PC-9 (cell line): ENCODE measurements around the gene GPR153. TPM values are rescaled to one million over a fixed set of nuclear protein-coding genes. Genes with fewer than 3 reads are reported as not detected.

ENCODE experiments used
- BruUV-seq: library from RNA; stranded (reverse); fragments of 400-500 nt; replicated peaks from 2 replicates; lab custom pipeline; 2021; lab: Mats Ljungman, UMichigan
- CTCF ChIA-PET: fragments of 300-600 bp; sonication (Branson Sonifier 250); formaldehyde crosslinking; loops from one replicate; lab custom pipeline; 2022; ENCODE audit warnings: antibody characterized with exemption; lab: Charles Lee
- POLR2A ChIA-PET: fragments of 300-600 bp; sonication (Branson Sonifier 250); formaldehyde crosslinking; loops from one replicate; lab custom pipeline; 2022; ENCODE audit warnings: antibody characterized with exemption; ENCODE audit not compliant: unreplicated experiment; lab: Charles Lee
- DNase-seq, 2 experiments: peaks; one replicate each; pipeline versions ENCODE4 v3.0.0 to v3.0.0-alpha.2; 2015 to 2022; ENCODE audit warnings: mixed read lengths in 1 of 2
- H2AFZ ChIP-seq: fragments of 200-600 bp; sonication (generic); 2 replicates; pipeline ENCODE4 v1.8.1; 2017; ENCODE audit warnings: antibody characterized with exemption
- H3F3A ChIP-seq: fragments of 200-600 bp; sonication (generic); 2 replicates; pipeline ENCODE4 v1.8.1; 2017; ENCODE audit warnings: antibody characterized with exemption, mild to moderate bottlenecking, low read depth; ENCODE audit not compliant: insufficient read depth
- H3K27ac ChIP-seq: fragments of 200-600 bp; sonication (generic); 2 replicates; pipeline ENCODE4 v1.6.1; 2016; ENCODE audit warnings: mixed run types
- H3K27me3 ChIP-seq: fragments of 200-600 bp; sonication (generic); 2 replicates; pipeline ENCODE4 v1.6.1; 2016; ENCODE audit warnings: low read depth, mixed run types; ENCODE audit not compliant: insufficient read depth
- H3K36me3 ChIP-seq: fragments of 200-600 bp; sonication (generic); 2 replicates; pipeline ENCODE4 v1.6.1; 2016; ENCODE audit warnings: low read depth, mixed run types
- H3K4me1 ChIP-seq: fragments of 200-600 bp; sonication (generic); replicated peaks from 2 replicates; pipeline ENCODE4 v1.6.1; 2016; ENCODE audit warnings: mixed run types; ENCODE audit not compliant: insufficient read depth
- H3K4me2 ChIP-seq: fragments of 200-600 bp; sonication (generic); 2 replicates; pipeline ENCODE4 v1.6.1; 2017; ENCODE audit warnings: mixed run types
- H3K4me3 ChIP-seq: fragments of 200-600 bp; sonication (generic); 2 replicates; pipeline ENCODE4 v1.6.1; 2016; ENCODE audit warnings: mixed run types
- H3K79me2 ChIP-seq: fragments of 200-600 bp; sonication (generic); 2 replicates; pipeline ENCODE4 v1.6.1; 2017; ENCODE audit warnings: low read depth, mixed run types
- H3K9me2 ChIP-seq: fragments of 200-600 bp; sonication (generic); 2 replicates; pipeline ENCODE4 v1.8.1; 2017; ENCODE audit warnings: mild to moderate bottlenecking; ENCODE audit not compliant: insufficient read depth
- H3K9me3 ChIP-seq: fragments of 200-600 bp; sonication (generic); 2 replicates; pipeline ENCODE4 v1.8.1; 2016; ENCODE audit warnings: low read depth; ENCODE audit not compliant: insufficient read depth
- H4K20me1 ChIP-seq: fragments of 200-600 bp; sonication (generic); 2 replicates; pipeline ENCODE4 v1.8.1; 2017; ENCODE audit not compliant: insufficient read depth
- EZH2 ChIP-seq: fragments of 200-600 bp; sonication (generic); IDR thresholded peaks from 2 replicates; pipeline ENCODE4 v1.8.0; 2017; ENCODE audit warnings: antibody characterized with exemption, low read depth
- intact Hi-C: fragments of 100-400 bp; cut with micrococcal nuclease; formaldehyde crosslinking; loops from one replicate; pipeline ENCODE4 v1.10.0; 2022; ENCODE audit not compliant: unreplicated experiment
- total RNA-seq: library from RNA; stranded (reverse); gene quantifications from 2 replicates; pipeline ENCODE4 v1.2.3, GENCODE V29; 2021
- TF ChIP-seq, protein P1 (sequence below): fragments of 200-600 bp; sonication (generic); conservative IDR thresholded peaks from 2 replicates; pipeline ENCODE4 v1.6.1; 2017; ENCODE audit warnings: mixed run types, antibody characterized with exemption, mild to moderate bottlenecking, moderate library complexity

GPR153 gene
- total RNA-seq, 1 experiment from 2014 or later: 8.0 TPM

DNA sequence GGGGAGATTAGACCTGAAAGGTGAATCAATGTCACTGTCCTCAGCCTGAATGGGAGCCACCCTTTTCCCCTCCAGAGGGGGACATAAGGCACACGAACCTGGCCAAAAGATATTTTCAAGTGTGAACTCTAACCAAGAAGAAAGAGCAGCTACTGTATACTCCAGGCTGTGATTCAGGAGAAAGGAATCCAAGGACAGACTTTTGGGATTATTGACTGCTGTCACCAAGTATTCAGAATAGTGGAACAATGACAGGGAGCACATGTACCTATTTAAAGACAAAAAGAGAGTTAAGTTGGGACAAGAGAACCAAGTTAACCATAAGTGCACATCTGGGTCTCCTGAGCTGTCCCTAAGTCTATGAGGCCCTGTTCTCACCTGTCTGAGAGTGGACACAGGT is 27.5 kb downstream of the GPR153 start:
- H2AFZ ChIP-seq: no peak overlapping the region
- peaks cover 25% of the 10 kb centered on the region for H3K79me2 ChIP-seq
- intact Hi-C loops: loop anchor here (10.0 kb wide), 1 partner anchor 49 kb away; the partner anchor contains the start of gene CHD5
- no peaks in the 10 kb centered on the region for H3K9me2 ChIP-seq
- H3K9me3 ChIP-seq: no peaks in the 10 kb centered on the region
- H3K27me3 ChIP-seq: no peaks in the 10 kb centered on the region
- ChIA-PET POLR2A (interaction anchor here (0.7 kb wide), 1 partner anchor 124 kb away, joined by 3 read pairs; no protein-coding TSS in a partner anchor), CTCF (interaction anchor here (0.5 kb wide), 1 partner anchor 207 kb away, joined by 4 read pairs; no protein-coding TSS in a partner anchor)
- H3K4me1 ChIP-seq: peaks cover 8% of the 10 kb centered on the region
- H3K27ac ChIP-seq: no peak overlapping the region
- H3K4me3 ChIP-seq: no peak overlapping the region
- H4K20me1 ChIP-seq: no peaks in the 10 kb centered on the region
- no peaks in the 10 kb centered on the region for H3K36me3 ChIP-seq
- peaks cover 15% of the 10 kb centered on the region; the same call in 1 of the 2 replicates for H3F3A ChIP-seq
- no TSS peak for BruUV-seq
- no peak for DNase-seq
- H3K4me2 ChIP-seq: no peak overlapping the region
- no peak for TF ChIP-seq EZH2
- TF ChIP-seq, protein P1, sequence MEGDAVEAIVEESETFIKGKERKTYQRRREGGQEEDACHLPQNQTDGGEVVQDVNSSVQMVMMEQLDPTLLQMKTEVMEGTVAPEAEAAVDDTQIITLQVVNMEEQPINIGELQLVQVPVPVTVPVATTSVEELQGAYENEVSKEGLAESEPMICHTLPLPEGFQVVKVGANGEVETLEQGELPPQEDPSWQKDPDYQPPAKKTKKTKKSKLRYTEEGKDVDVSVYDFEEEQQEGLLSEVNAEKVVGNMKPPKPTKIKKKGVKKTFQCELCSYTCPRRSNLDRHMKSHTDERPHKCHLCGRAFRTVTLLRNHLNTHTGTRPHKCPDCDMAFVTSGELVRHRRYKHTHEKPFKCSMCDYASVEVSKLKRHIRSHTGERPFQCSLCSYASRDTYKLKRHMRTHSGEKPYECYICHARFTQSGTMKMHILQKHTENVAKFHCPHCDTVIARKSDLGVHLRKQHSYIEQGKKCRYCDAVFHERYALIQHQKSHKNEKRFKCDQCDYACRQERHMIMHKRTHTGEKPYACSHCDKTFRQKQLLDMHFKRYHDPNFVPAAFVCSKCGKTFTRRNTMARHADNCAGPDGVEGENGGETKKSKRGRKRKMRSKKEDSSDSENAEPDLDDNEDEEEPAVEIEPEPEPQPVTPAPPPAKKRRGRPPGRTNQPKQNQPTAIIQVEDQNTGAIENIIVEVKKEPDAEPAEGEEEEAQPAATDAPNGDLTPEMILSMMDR: no peak

DNA sequence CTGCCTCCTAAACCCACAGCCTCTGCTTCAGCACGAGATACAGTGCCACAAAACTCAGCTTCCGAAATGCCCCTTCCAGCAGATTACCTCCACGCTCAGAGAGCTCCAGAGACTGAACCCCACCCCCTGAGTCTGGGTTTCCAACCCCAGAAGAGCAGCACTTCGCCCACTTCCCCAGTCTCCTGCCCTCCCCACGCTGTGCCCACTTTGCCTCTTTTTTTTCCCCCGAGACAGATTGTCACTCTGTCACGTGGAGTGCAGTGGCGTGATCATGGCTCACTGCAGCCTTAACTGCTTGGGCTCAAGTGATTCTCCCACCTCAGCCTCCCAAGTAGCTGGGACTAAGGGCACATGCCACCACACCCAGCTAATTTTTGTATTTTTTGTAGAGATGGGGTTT is 35.2 kb downstream of the GPR153 start:
- no peak overlapping the region for H2AFZ ChIP-seq
- H3K9me3 ChIP-seq: no peaks in the 10 kb centered on the region
- no peaks in the 10 kb centered on the region for H3K27me3 ChIP-seq
- H3K4me1 ChIP-seq: peaks cover 36% of the 10 kb centered on the region
- no peaks in the 10 kb centered on the region for H3K79me2 ChIP-seq
- no peaks in the 10 kb centered on the region; the same call in 1 of the 2 replicates for H4K20me1 ChIP-seq
- BruUV-seq: no TSS peak
- peaks cover 20% of the 10 kb centered on the region for H3F3A ChIP-seq
- DNase-seq: no peak
- no peak overlapping the region for H3K4me2 ChIP-seq
- H3K9me2 ChIP-seq: no peaks in the 10 kb centered on the region
- no peak overlapping the region for H3K4me3 ChIP-seq
- ChIA-PET CTCF (interaction anchor here (0.6 to 0.8 kb wide), 2 partner anchors 21 to 22 kb away, joined by 3 to 7 read pairs; no protein-coding TSS in a partner anchor), POLR2A (no interaction called here)
- intact Hi-C loops: loop anchor here (1.0 to 10.0 kb wide), 2 partner anchors 9 to 389 kb away; partner anchors contain the start of gene PHF13
- no peak overlapping the region for H3K27ac ChIP-seq
- TF ChIP-seq, protein P1: no peak
- no peak for TF ChIP-seq EZH2
- no peaks in the 10 kb centered on the region for H3K36me3 ChIP-seq

DNA sequence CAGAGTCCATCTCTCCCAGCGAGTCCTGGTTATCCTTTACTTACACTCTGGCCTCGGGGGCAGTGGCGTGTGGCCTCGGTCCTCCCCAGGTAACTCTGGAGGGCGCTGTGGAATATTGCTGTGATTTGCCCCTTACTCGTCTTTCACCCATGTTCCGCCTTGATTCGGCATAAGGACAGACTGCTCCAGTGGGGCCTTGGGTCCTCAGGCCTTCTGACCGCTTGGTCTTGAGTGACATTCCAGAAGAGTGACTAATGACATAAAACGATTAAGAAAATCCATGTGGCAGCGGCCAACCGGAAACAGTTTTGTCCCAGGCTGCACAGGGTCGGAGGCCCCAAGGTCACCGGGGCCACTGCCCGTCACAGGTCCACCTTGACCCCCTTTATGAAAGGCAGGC is 36.2 kb downstream of the GPR153 start:
- no peaks in the 10 kb centered on the region for H3K9me2 ChIP-seq
- H3K4me1 ChIP-seq: peaks cover 44% of the 10 kb centered on the region
- H3K4me2 ChIP-seq: no peak overlapping the region
- peak; percentile 40 to 54 for DNase-seq
- no peaks in the 10 kb centered on the region for H3K9me3 ChIP-seq
- peaks cover 27% of the 10 kb centered on the region for H3F3A ChIP-seq
- TF ChIP-seq EZH2: no peak
- TF ChIP-seq, protein P1: no peak
- intact Hi-C loops: loop anchor here (10.0 kb wide), 1 partner anchor 390 kb away; the partner anchor contains the start of gene PHF13
- H4K20me1 ChIP-seq: no peaks in the 10 kb centered on the region; the same call in 1 of the 2 replicates
- no peaks in the 10 kb centered on the region for H3K27me3 ChIP-seq
- H3K4me3 ChIP-seq: no peak overlapping the region
- no peaks in the 10 kb centered on the region for H3K36me3 ChIP-seq
- BruUV-seq: no TSS peak
- no peak overlapping the region for H2AFZ ChIP-seq
- POLR2A ChIA-PET: no interaction called here
- H3K79me2 ChIP-seq: no peaks in the 10 kb centered on the region
- CTCF ChIA-PET: interaction anchor here (0.9 to 1.0 kb wide), 2 partner anchors 18 to 20 kb away, joined by 5 to 11 read pairs; no protein-coding TSS in a partner anchor
- no peak overlapping the region for H3K27ac ChIP-seq
